Subcutaneous adipose tissue (tissue), 4 donors: ENCODE results near the gene COPG1. TPM values are rescaled to one million over a fixed set of nuclear protein-coding genes. Genes with fewer than 3 reads are reported as not detected.

Experiments used
- small RNA-seq: library from RNA; depleted of rRNA; stranded (forward); fragments of <200 nt; gene quantifications from one replicate; pipeline ENCODE3, GENCODE V24; 2016
- total RNA-seq, 4 donors: library from RNA; depleted of rRNA; stranded (reverse); fragments of >200 nt; gene quantifications; one replicate each; pipeline ENCODE4 v1.1.0, GENCODE V29; 2016
- TF ChIP-seq, protein P1 (sequence below): fragments of 450-650 bp; IDR thresholded peaks from one replicate; pipeline ENCODE4 v1.5.1; 2016; ENCODE audit warnings: low read depth, mild to moderate bottlenecking, control low read depth, antibody characterized with exemption, moderate library complexity

Gene COPG1
- total RNA-seq, 4 donors from 2014 or later, result 81.9 to 105 (median 91.8) TPM

DNA sequence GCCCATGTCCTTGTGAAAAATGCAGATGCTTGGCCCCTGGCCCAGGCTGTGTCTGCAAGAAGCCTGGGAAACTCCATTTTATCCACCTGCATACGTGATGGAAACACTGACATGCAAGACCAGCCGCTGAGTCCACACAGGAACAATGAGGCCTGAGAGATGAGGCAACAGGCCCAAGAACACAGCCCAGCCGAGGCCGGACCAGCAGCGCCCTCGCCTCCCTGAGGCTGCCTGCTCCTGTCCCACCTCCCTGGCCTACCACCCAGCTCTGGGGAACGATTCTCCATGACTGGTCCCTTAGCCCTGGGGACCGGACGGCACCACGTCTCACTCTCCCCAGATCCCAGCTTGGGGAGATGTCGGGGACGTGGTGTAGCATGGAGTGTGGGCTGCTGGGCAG lies 76.7 kb downstream of the COPG1 start:
- TF ChIP-seq, protein P1, sequence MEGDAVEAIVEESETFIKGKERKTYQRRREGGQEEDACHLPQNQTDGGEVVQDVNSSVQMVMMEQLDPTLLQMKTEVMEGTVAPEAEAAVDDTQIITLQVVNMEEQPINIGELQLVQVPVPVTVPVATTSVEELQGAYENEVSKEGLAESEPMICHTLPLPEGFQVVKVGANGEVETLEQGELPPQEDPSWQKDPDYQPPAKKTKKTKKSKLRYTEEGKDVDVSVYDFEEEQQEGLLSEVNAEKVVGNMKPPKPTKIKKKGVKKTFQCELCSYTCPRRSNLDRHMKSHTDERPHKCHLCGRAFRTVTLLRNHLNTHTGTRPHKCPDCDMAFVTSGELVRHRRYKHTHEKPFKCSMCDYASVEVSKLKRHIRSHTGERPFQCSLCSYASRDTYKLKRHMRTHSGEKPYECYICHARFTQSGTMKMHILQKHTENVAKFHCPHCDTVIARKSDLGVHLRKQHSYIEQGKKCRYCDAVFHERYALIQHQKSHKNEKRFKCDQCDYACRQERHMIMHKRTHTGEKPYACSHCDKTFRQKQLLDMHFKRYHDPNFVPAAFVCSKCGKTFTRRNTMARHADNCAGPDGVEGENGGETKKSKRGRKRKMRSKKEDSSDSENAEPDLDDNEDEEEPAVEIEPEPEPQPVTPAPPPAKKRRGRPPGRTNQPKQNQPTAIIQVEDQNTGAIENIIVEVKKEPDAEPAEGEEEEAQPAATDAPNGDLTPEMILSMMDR, result no peak

DNA sequence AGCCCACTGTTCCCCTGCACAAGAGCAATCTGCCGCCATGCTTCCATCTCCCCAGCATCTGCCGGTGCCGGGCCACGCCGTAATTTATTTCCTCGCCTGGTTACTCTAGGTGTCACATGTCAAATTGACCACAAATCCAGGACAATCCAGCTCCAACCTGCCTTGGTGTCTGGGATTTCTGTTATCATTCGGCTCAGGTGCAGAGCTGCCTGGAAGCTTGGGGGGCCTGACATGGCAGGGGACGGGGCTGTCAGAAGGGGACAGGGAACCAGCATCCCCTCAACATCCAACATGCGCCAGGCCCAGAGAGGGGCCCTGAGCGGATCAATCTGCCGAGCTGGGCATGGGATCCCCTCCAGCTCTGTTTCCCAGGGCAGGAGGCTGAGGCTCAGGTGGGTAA lies 77.2 kb downstream of the COPG1 start:
- TF ChIP-seq, protein P1, result no peak

Small RNA genes within 50 kb of the gene (small RNA-seq; reads per million reads assigned to genes)
- gene MIR6826, result not detected
- gene RPS27P12, result not detected

Other genes starting within 250 kb of the COPG1 start
- gene EFCC1, start 248.3 kb upstream of the COPG1 start, total RNA-seq, result 1 to 10 TPM in 2 of 4 donors, under 1 TPM in 2; 0.33 to 3.8 (median 0.72) TPM
- gene GP9, start 188.8 kb upstream of the COPG1 start, total RNA-seq, result not detected
- 10 to 100 TPM in 2 of 4 donors, 1 to 10 TPM in 2; 6.3 to 16.4 (median 9.9) TPM for gene RAB43, start 127.8 kb upstream of the COPG1 start, total RNA-seq
- 10 to 100 TPM; 15.8 to 23.0 (median 19.3) TPM for gene ISY1, start 88.5 kb upstream of the COPG1 start, total RNA-seq
- 100 to 1,000 TPM; 438 to 508 (median 456) TPM for gene CNBP, start 65.7 kb upstream of the COPG1 start, total RNA-seq
- gene HMCES, start 29.3 kb downstream of the COPG1 start, total RNA-seq, result 10 to 100 TPM; 23.6 to 62.9 (median 28.2) TPM
- 1 to 10 TPM in 1 of 4 donors, under 1 TPM in 1, not detected in 2; 0.94 to 1.0 TPM for gene EFCAB12, start 179.0 kb downstream of the COPG1 start, total RNA-seq
- gene MBD4, start 190.3 kb downstream of the COPG1 start, total RNA-seq, result 10 to 100 TPM; 25.1 to 44.9 (median 31.9) TPM
- 10 to 100 TPM; 26.4 to 57.3 (median 45.3) TPM for gene IFT122, start 190.6 kb downstream of the COPG1 start, total RNA-seq